Jurkat, Clone E6-1 (cell line): ENCODE results near the gene MYL11.

ENCODE experiments used
- DNase-seq: peaks from one replicate; pipeline ENCODE4 v3.0.0-alpha.2; 2011; ENCODE audit warnings: low read depth, low spot score
- H3K4me3 ChIP-seq: 2 replicates; pipeline ENCODE4 v1.5.1; 2011; ENCODE audit warnings: mild to moderate bottlenecking, low read length, control low read depth, moderate library complexity

Gene MYL11

DNA sequence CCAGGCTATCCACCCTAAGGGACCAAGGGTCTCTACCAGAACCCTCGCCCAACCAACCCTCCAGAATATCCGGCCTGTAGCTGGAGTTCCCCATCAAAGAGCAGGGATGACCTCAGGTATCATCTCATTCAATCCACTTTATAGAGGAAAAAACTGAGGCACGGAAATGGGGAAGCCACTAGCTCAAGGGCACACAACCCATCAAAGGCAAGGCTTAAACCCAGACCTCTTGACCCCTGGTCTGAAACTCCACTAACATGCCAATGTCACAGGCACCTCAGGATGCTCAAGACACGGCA, 5.9 kb upstream of the MYL11 start:
- DNase-seq: no peak
- H3K4me3 ChIP-seq: peak overlapping the region; percentile 76

DNA sequence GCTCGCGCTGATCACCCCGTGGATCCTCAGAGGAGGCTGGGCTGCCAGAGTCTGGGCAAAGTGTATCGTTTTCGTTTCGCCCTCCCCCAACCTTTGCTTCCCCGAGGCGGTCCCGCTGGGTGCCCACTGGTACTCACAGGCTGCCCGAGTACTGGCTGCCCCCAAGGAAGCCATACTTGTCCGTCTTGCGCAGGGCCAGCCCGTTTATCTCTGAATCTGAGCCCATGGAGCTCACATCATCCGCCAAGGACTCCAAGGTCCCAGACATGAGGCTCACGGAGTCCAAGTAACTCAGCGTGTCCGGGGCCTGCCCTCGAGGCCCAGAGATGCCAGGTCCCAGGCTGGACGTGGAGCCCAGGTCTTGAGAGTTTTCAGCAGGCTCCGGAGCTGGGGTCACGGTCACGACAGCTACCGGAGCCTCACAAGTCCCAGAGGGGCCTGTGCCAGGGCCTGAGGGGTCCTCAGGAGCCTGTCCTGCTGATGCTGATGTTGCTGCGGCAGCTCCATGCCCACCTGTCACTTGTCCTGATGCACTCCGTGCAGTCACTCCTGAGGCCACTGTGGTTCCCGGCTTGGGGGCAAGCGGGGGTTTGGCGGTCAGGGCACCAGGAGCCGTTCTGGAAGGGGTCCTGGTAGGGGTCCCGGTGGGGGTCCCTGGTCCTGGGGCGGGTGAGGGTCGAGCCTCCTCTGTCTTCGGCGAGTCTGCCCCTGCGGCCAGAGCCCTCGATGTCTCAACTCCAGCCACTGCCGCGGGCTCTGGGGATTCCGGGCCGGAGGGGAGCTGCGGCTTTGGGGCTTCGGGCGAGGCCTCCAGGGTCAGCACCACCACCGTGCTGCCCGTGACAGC, 5.3 kb upstream of the MYL11 start:
- H3K4me3 ChIP-seq: peak overlapping the region; percentile 76
- no peak for DNase-seq

DNA sequence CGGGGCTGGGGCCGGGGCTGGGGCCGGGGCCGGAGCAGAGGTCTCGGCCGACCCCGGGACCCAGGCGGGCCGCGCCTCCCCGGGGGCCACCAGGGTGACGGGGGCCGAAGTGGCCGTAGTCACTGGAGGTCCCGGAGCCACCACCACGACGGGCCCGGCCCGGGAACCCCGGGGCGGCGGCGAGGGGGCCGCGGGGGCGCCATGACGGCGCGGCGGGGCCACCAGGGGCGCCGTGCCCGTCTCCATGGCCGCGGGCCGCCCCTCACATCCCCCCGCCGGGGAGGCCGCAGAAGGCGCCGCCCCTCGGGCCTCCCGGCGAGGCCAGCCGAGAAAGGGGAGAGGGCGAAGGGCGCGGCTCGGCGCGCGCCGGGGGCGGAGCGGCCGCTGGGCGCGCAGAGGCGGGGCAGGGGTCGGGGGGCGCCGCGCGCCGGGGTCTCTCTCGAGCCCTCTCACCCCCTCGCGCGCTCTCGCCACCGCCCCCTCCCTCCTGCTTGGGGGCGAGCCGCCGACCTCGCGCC, 4.6 kb upstream of the MYL11 start:
- DNase-seq: no peak
- H3K4me3 ChIP-seq: peak overlapping the region; percentile 76

DNA sequence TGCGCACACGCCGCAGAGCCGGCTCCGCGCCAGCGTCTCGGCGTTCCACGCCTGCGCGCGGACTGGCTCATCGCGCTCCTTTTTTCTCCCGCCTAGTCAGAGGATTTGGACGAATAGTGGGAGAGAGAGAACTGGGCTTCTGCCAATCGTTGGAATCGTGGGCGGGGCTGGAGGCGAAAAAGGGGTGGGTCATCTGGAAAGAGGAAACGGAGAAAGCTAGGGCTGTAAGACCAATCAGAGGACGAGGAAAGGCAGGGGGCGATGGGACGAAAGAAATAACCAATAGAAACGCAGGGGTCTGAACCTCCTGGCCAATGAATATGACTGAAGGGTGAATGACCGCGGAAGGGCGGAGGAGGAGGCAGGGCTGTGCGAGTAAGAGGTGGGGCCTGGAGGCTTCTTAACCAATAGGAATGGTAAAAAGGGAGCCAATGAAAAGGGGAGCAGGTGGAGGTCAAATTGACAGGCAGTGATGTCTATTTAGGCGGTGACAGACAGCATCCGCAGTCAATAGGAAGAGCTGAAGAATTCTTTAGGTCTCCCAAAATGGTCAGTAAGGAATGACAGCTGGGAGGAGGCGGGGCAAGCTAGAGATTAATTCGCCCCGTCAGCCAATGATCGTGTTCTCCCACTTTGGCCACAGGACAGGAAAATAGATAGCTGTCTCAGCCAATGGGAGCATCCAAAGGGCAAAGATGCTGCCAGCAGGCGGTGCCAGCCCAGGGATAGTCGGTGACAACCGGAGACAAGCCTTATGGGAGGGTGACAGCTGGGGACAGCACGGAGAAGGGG, 4.0 kb upstream of the MYL11 start, which contains the start of gene TBC1D10B:
TBC1D10B (minus strand) TSS at position 39 of the 792 bp plus-strand sequence. CDS start 311 bp downstream, outside the sequence.
- DNase-seq: peak; percentile 100
- peak within 1 kb of the TSS; percentile 76 for H3K4me3 ChIP-seq

DNA sequence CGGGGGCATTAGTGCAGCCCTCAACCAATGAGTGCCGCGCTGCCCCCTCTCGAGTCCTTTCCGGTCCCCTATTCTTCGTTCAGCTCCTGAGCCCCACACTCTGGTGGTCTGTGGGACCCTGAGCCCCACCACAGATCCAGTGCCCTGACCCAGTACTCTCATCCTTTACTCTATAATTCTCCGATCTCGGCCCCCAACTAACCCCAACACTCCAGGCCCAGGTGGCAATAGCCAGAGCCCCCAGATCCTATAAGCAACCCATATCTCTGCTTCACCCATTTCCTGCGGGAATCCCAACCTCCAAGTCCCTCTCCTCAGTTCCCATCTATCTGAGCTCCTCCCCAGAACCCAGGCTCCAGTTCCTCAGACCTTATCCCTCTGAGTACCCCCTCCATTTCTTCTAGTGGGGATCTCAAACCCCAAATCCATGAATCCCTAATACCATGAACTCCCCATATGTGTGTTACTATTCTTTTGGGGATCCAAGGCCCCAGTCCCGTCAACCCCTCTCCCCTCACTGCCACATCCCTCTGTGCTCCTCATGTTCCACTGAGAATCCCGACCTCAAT, 3.3 kb upstream of the MYL11 start:
- peak overlapping the region; percentile 49 for H3K4me3 ChIP-seq
- no peak for DNase-seq

DNA sequence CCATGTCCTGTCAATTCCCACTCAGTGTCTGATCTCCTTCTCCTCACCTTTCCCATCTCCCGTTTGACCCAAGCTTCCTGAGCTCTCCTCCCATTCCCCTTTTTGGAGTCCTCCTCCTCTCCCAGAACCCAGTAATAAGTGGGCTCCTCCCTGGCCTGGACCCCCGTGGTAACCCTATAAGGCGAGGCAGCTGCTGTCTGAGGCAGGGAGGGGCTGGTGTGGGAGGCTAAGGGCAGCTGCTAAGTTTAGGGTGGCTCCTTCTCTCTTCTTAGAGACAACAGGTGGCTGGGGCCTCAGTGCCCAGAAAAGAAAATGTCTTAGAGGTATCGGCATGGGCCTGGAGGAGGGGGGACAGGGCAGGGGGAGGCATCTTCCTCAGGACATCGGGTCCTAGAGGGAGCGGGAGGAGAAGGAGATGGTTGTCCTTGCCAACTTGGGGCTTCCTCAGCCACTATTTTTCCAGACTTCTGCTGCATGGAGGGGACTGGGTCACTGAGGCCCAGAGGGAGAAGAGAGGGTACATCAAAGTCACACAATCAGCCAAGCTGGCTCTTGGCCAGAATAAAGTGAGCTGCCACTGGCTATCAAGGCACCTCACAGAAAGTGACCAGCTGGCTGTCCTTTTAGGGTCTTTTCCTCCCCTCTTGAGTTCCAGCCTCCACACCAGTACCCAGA, 2.4 kb upstream of the MYL11 start:
- no peak overlapping the region for H3K4me3 ChIP-seq
- DNase-seq: no peak

DNA sequence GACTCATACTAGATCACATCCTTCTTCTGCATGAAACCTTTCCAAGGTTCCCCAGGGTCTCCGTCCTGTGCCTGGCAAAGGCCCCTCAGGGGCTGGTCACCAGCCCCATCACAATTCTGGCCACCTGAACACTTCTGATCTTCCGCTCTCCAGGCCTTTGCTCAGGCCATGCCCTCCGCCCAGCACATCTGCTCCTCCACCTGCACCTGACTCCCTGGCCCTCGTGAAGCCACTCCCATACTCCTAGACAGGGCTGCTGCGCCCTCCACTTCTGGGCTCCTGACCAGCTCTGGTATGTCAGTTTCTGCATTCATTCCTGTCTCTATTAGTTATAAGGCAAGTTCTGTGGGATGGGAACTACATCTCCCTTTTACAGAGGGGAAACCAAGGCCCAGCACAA, 1.9 kb upstream of the MYL11 start:
- no peak for DNase-seq
- H3K4me3 ChIP-seq: no peak overlapping the region

DNA sequence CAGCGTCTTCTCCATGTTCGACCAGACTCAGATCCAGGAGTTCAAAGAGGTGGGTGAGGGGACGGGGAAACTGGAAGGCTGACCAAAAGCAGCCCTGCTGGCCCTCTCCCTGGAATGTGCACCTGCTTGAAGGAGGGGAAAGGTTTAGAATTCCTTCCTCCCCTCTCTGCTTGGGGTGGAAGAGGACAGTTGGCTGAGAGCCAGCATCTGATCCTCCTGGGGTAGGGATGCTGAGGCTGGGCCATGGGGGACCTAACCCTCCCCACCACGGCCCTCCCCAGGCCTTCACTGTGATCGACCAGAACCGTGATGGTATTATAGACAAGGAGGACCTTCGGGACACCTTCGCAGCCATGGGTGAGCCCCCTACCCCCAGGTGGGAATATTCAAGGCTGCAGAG, 1.3 kb downstream of the MYL11 start:
- no peak overlapping the region for H3K4me3 ChIP-seq
- no peak for DNase-seq

DNA sequence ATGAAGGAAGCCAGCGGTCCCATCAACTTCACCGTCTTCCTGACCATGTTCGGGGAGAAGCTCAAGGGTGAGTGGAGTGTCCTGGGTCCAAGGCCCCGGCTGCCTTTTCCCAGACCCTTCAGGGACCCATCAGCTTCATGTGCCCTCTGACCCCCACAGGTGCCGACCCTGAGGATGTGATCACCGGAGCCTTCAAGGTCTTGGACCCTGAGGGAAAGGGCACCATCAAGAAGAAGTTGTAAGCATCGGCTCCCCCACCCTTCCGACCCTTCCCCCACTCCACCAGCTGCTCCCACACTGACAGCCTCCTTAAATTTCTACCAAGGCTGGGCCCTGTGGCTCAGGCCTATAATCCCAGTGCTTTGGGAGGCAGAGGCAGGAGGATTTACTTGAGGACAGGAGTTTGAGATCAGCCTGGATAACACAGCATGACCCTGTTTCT, 1.9 kb downstream of the MYL11 start:
- H3K4me3 ChIP-seq: no peak overlapping the region
- DNase-seq: no peak

DNA sequence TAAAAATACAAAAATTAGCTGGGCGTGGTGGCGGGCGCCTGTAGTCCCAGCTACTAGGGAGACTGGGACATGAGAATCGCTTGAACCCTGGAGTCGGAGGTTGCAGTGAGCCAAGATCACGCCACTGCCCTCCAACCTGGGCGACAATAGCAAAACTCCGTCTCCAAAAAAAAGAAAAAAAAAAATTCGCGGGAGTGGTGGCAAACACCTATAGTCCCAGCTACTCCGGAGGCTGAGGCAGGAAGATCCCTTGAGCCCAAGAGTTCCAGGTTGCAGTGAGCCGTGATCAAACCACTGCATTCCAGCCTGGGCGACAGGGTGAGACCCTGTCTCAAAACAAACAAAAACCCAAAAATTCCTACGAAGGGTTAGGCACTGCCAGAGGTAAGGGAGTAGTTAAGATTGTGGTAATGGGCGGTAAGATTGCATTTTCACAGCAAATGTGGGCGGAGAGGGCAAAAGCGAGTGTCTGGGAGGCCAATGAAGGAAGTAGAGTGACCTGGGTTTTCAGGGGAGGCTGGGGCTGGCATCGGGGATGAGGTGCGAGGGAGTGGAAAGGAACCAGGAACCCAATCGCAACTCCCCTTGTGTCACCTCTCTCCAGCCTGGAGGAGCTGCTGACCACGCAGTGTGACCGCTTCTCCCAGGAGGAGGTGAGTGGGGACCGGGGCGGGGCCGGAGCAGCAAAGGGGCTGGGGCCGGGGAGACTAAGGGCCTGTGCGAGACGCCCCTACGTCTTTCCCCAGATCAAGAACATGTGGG, 2.6 kb downstream of the MYL11 start:
- H3K4me3 ChIP-seq: peak overlapping the region; percentile 69
- no peak for DNase-seq

DNA sequence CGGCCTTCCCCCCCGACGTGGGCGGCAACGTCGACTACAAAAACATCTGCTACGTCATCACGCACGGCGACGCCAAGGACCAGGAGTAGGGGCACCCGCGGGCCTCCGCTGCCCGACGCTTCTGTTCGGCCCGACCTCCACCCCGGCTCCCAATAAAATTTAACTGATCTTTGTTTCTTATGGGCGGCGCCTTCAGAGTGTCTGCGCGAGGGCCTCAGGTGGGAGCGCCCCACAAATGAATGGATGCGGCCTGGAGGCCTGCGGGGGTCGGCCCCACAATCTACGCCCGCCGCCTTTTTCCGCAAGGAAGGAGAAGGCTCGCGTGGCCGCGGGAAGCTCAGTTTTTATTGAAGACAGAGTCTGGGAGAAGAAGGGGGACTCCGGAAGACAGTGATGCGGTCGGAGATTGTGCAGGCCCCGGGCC, 3.2 kb downstream of the MYL11 start:
- peak overlapping the region; percentile 69 for H3K4me3 ChIP-seq
- peak; percentile 88 for DNase-seq

DNA sequence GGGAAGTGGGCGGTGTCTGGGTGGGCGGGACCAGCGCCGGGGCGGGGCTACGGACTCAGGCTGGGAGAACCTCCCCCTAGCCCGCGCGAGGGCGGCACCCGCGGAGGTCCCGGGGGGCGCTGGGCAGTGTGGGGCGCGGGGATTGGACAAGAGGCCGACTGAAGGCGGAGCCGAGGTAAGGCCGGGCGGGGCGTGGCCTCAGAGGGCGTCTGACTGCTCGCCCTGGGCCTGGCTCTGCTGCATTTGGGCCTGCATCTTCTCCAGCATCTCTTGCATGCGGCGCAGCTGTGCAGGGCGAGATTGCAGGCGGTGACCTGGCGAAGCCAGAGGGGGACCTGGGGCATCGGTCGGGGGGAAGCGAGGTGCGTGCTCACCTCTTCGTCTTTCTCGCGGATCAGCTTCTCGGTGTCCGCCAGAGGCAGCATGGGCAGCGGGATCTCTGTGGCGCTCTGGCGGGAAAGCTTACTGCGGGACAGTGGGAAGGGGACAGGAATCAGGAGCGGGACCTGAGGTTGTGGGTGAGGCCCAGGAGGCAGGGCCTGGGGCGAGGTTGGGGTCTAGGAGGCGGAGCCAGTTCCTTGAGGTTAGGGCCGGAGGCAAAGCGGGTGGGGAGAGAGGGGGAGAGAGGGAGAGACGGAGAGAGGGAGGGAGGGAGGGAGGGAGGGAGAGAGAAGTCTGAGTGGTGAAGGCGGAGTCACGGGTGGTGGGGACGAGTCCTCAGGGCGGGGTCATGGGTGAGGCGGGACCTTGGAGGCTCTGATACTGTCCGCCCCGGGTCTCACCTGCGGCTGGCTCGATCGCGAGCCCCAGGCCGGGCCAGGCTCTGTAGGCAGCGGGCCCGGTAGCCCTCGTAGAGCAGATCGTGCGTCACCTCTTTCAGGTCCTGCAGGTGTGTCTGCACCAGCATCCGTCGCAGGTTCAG, 3.9 kb downstream of the MYL11 start:
- H3K4me3 ChIP-seq: peak overlapping the region; percentile 69
- DNase-seq: peak; percentile 95

DNA sequence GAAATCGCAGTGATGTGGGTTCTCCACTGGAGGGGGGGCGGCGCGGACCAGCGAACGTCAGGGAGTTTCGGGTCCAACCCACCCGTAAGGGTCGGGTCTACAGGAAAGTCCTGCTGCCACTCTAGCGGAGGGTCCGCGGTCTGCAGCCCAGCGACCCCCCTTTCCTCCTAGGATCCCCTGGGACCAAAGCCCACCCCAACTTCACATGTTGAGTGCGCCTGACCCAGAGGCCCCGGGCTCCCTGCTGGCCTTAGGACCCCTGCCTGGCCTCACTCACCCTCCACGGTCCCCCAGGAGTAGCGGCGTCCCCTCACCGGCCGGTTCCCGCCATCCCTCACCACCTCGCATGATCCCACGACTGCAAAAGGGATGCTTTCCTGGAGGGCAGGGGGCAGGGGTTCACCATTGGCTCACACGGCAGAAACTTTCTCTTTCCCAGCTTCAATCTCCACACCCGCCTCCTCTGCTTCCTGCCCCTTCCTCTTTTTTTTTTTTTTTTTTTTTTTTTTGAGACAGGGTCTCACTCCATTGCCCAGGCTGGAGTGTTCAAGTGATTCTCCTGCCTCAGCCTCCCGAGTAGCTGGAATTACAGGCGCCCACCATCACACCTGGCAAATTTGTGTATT, 4.7 kb downstream of the MYL11 start:
- peak overlapping the region; percentile 69 for H3K4me3 ChIP-seq
- no peak for DNase-seq

DNA sequence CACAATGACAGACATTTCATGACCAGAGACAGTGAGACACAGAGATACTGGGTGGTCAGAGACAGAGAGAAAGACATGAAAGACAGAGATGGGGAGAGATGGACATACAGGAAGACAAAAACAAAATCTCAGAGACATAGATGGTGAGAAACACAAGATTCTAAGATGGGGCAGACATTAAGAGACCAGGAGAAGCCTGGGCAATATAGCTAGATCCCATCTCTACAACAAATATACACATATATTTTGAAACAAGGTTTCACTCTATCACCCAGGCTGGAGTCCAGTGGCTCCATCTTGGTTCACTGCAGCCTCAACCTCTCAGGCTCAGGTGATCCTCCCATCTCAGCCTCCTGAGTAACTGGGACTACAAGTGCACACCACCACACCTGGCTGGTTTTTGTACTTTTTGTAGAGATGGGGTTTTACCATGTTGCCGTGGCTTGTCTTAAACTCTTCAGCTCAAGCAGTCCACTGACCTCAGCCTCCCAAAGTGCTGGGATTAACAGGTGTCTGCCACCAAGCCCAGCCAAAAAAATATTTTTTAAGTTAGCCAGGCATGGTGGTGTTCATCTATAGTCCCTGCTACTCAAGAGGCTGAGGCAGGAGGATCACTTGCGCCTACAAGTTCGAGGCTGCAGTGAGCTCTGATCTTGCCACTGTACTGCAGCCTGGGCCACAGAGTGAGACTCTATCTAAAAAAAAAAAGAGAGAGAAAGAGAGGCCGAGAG, 5.6 kb downstream of the MYL11 start:
- no peak for DNase-seq

DNA sequence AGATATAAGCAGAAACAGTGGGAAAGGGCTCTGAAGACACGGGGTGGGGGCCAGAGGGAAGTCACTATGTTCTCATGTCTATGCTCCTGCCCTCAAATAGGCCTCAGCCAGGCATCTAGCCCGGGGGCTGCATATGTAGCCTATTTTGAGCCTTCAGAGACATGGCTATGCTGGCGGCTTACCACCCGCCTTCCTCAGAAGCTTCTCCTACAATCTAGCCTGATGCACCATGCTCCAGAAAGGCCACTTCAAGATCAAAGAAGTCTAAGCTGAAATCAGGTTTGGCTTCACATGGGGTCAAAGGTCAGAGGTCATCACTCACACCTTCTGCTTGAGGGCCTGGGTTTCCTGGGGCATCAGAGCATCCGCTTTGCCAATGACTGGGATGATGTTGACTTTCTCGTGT, 6.2 kb downstream of the MYL11 start:
- peak; percentile 35 for DNase-seq
- H3K4me3 ChIP-seq: peak overlapping the region; percentile 82

More for the DNA sequence above, 5.6 kb downstream of the MYL11 start:
- H3K4me3 ChIP-seq: peak overlapping the region; percentile 82

DNA sequence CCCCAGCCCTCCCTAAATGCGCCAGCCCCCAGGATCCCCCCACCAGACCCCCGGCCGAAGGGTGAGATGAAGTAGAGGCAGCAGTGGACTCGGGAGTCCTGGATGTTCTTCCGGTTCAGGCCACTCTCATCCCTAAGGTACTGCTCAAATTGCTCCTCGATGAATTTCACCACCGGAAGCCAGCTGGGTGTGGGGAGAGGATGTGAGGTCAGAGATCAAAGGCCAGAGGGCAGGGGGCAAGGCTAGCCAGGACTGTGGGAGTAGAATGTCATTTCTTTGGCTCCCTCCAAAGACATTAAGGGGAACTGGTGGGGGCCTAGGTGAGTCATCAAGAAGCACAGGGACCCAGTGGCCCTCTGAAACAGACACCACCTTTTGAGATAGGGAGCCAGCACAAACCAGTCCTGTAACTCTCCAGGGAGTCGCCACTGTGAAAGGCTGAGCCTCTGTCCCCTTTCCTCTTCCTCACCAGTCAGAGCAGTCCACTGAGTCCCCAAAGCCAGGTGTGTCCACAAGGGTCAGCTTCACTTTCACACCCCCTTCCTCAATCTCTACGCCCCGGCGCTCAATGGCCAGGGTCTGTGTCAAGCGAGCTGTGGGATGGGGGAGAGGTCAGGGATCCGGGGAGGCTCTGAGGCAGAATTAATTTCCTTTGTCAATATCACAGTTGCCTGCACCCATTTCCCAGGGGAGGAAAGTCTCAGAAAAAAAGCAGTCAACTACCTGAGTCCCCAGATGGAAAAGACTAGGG, 6.9 kb downstream of the MYL11 start:
- peak overlapping the region; percentile 82 for H3K4me3 ChIP-seq
- peak; percentile 77 for DNase-seq
